Activated CD8-positive, alpha-beta memory T cell treated with anti-CD3 and anti-CD28 coated beads for 4 hours (primary cell): ENCODE measurements around the gene TRIM29.
"Not testable (repeated sequence)": the region's sequence is repeated elsewhere in the genome, so short reads cannot be mapped to it uniquely, and the experiment has no call there.

ENCODE experiments used
- DNase-seq, 2 donors: peaks; one replicate each; pipeline ENCODE4 v3.0.0-alpha.2; 2020; ENCODE audit warnings: low read depth in 2 of 2

The TRIM29 gene

GRCh38 chr11:120172054-120172911 is 34.4 kb upstream of the TRIM29 start:
- no peak for DNase-seq

- DNase-seq, result no peak
Measured at GRCh38 chr11:120170741-120171261, 32.9 kb upstream of the TRIM29 start.

GRCh38 chr11:120169981-120170698 is 32.2 kb upstream of the TRIM29 start:
- no peak for DNase-seq

GRCh38 chr11:120168960-120169681 is 31.2 kb upstream of the TRIM29 start:
- peak in 1 of 2 donors; percentile 18 for DNase-seq

- DNase-seq, result no peak
Measured at GRCh38 chr11:120168108-120168959, 30.4 kb upstream of the TRIM29 start.

- no peak for DNase-seq
Measured at GRCh38 chr11:120167659-120168058, 29.7 kb upstream of the TRIM29 start.

GRCh38 chr11:120160436-120160835 is 22.5 kb upstream of the TRIM29 start:
- DNase-seq, result no peak

GRCh38 chr11:120153221-120153620 is 15.3 kb upstream of the TRIM29 start:
- no peak for DNase-seq

- DNase-seq, result no peak
Measured at GRCh38 chr11:120151536-120151935, 13.6 kb upstream of the TRIM29 start.

- no peak for DNase-seq
Measured at GRCh38 chr11:120149246-120149645, 11.3 kb upstream of the TRIM29 start.

- no peak for DNase-seq
Measured at GRCh38 chr11:120147950-120148270, 10.0 kb upstream of the TRIM29 start.

GRCh38 chr11:120147094-120147949 is 9.4 kb upstream of the TRIM29 start:
- DNase-seq, result no peak

GRCh38 chr11:120146413-120147093 is 8.6 kb upstream of the TRIM29 start:
- no peak for DNase-seq

GRCh38 chr11:120144501-120144900 is 6.6 kb upstream of the TRIM29 start:
- DNase-seq, result no peak

GRCh38 chr11:120143472-120143871 is 5.6 kb upstream of the TRIM29 start:
- DNase-seq, result not testable (repeated sequence)

GRCh38 chr11:120142441-120143100 is 4.7 kb upstream of the TRIM29 start:
- DNase-seq, result no peak

- DNase-seq, result no peak
Measured at GRCh38 chr11:120141768-120142423, 4.0 kb upstream of the TRIM29 start.

- DNase-seq, result no peak
Measured at GRCh38 chr11:120141113-120141767, 3.3 kb upstream of the TRIM29 start.
